HG02759 (cell line): Measurements from ENCODE around the gene GNAO1.

Source experiments
- ATAC-seq: cut with Tn5 transposase; IDR thresholded peaks from one replicate; pipeline ENCODE4 v1.9.1; 2021; ENCODE audit warnings: mild to moderate bottlenecking, moderate library complexity; ENCODE audit not compliant: unreplicated experiment

The GNAO1 gene

DNA sequence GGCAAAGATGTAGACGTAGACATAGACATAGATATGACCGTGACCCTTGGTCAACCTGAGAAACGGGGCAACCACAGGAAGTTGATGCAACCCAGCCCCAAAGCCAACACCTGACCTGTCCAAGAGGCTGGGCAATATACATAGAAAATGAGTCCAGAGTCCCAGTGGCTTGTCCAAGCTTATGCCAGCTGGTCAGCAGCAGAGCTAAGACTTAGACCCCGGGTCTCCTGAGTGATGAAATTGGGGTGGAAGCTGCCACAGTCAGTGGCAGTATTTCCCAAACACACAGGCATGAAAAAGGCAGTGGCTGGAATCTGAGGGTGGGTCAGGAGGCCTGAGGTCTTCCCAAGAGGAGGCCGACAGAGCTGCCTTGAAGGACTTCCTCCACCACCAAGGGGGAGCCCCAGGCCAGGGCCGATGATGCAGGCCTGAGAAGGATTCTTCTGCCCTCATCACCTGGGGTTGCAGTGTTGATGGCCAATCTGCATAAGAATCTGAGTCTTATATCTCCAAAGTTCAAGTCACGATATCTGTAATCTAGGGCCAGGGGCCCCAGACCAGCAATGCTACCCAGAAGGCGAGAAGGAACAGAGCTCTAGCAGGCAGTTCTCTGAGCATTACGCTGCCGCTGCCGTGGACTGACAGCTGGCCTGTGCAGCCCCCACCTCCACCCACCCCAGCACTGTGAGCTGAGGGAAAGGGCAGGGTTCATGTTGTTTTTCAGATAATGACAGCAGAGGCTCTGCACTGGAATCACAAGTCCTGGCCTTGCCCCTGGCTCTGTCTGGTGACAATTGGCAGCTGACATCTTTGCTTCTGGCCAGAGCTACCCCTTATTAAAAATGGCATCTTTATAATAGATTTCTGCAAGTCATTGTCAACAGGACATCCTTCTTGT, 72.7 kb downstream of the GNAO1 start:
- no peak for ATAC-seq

DNA sequence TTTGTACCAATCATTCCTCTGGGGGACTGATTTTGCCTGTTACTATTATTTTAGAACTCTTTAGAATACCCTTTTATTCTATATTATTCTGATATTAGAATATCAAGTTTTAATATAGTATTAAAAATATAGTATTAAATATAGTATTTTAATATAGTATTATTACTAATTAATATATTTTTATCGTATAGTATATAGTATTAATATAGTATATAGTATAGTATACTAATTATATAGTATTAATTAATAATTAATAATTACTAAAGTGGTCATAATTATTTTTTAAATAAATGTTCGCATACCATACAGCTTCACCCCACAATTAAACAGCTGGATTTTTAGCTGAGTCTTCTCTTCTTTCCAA, 73.3 kb downstream of the GNAO1 start:
- no peak for ATAC-seq

DNA sequence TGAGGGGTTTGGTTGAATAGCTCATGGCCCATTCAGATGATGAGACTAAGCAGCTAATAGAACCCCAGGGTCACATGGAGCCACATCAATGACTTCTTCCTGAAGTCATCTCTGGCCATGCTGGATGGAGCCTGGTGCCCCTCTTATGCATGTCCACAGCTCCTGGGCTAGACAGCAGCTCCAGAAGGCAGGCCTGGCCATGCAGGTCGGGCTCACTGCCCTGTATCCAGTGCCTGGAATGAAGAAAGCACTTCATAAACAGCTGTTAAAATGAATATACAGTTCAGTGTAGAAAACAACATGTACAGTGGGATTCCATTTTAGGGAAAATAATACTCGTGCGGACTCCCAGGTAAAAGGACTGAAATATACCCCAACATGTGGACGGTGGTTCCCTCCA, 73.9 kb downstream of the GNAO1 start:
- no peak for ATAC-seq

DNA sequence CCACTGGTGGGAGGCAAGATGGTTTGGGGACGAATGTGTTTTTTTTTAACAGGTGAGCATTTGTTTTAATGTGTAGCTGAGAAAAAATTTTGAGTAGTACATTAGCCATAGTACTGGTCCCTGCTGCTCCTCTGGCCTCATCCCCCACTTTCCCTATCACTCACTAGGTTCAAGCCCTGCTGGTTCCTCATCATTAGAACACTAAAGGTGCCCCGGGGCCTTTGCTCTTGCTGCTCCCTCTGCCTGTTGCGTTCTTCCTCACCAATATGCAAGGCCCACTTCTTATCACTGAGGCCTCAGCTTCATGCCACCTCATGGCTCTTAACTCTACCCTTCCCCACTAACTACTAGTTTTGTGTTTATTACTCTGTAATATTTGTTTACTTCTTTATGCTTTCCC, 74.5 kb downstream of the GNAO1 start:
- no peak for ATAC-seq

DNA sequence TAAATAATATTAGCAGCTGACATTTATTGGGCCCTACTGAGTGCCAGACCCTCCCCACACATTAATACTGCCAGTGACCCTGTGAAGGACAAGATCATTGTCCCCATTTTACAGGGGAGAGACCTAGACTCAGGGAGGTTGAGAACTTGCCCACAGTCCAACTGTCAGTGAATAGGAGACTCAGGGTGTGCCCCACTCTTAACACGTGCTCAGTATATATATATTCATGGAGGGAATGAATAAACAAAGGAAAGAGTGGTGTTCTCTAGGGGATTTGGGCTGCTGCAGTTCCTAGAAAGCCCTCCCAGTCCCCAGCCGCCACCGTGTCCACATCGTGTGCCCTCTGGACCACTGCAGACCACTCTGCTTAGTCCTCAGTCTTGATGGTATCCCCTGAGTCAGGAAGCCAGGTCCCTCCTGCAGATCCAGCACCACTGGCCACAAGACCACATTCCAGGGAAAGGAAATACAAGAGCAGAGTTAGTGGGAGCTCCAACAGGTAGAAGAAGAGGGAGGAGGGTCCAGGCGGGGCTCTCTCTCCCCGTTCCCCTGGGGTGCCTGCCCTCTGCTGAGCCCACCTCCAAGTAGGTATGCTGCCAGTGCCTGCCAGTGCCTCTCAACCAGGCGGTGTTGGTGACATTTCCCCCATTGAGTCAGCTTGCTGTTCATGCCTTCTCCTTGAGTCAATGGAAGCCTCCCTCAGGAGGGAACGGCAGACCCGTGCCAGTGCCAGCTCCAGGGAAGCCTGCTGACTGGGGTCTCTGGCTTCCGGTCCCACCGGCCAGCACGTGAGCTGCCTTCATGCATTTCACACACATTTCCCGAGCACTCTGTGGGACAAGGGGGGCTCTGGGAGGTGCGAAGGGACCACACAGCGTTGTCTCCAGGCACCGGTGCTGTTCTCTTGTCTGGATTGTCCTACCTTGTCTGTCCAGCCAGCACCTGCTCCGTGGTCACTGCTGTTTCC, 75.6 kb downstream of the GNAO1 start:
- no peak for ATAC-seq

DNA sequence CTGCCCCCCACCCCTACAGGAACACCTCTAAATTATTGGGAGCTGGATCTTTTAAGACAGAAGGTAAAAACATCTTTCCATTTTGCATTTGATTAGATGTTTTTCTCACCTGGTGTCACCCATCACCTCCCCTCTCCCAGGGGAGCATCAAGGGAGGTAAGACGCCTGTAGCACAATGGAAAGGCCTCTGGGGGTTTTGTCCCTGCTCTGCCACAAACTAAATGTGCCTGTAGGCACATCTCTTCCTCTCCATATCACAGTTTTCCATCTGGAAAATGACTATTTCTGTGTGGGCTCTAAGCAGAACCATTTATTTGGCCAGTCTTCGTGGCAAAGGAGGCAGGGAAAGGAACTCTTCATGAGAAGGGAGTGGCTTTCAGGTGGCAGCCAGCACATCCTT, 76.6 kb downstream of the GNAO1 start:
- no peak for ATAC-seq

DNA sequence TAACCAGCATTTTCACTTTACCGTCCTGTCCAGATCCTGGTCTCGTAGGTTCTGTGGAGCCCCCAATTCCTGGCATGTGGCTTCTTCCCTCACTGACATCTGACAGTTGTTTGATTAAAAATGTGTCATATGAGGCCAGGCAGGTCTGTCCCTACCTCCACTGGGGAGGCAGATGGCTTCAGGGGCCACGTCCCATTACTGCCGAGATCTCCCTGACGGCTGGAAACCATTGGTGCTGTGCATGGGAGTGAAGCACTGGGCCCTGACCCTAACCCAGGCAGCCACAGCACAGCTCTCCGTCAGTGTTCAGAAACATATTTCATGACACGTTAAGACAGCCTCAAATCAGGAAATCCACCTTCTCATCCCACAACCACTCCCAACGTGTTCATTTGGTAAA, 77.5 kb downstream of the GNAO1 start:
- ATAC-seq: no peak

DNA sequence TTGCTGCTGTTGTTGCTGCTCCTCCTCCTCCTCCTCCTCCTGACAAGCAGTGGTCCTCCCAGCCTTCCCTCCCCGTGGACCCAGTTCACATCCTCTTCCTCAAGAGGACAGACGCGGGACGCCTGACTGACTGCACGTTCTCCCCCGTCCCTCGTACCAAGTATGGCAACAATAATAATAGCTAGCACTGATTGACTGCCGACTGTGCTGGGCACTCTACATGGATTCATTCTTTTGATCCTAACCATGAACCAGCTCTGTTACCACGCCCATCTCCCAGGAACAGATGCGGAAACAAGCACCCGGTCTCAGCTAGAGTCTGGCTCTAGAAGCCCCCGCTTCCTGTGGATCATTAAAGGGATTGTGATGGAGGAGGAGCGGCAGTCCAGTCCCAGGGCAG, 78.0 kb downstream of the GNAO1 start:
- ATAC-seq: no peak

DNA sequence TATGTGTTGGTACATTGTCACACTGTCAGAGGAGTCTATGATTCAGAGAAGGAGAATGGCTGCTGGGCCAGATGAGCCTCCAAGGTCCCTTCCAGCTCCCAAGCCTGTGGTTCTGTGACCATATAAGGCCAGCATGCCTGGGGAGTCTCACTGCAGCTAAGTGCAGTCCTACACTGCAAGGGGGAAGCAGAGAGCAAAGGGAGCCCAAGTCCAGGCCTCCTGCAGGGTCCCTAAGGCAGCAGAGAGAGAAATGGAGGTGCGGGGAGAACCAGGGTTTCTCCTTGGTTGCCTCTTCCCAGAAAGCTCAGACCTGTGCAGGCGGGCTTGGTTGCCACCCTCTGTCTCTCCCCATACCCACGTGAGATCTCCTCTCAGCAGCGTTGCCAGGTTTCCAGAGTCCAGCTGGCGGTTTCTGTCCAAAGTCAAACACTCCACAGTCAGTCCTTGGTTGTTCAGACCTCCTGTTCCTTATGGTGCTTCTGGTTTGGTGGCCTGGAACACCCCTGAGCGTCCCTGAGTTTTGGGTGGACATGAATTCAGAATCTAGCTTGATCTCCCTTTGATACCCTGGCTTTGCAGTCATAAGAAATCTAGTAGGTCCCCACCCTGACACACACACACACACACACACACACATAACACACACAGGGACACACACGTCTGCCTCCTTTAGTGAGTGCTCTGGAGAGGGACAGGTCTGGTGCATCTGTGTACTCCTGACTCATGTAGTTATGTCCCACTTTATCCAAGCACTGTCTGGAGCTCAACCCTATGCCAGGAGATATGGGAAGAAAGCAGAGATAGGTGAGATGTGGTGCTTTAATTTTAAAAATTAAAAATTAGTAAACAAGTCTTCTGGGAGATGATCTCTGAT, 78.8 kb downstream of the GNAO1 start:
- no peak for ATAC-seq

DNA sequence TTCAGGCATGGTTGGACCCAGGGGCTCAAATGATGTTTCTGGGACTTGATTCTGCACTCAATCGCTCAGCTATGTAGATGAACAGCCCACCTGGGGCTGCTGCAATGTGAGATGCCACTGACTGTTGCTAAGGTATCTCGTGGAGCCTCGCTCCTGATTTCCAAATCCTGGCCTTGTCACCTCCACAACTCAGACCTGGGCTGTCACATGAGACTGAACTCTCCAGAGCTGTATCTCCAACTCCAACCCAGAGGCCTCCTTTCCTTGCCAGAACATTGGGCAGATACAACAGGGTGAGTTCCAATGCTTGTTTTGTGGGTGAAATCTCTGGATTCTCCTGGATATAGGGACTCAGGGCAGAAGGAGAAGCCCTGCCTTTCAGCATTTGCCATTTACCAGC, 79.5 kb downstream of the GNAO1 start:
- ATAC-seq: no peak

DNA sequence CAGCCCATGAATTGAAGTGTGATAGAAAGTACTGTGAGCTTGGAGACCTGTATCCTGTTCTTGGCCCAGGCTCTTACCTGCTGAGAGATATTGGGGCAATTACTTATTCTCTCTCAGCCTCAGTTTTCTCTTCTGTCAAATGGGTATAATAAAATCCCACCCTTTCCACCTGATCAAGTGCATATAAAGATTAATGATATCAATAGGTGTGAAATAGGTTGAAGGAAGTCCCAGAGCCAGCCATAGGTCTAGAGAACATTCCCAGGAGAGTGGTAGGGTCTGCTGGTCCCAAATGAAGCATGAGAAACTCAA, 81.2 kb downstream of the GNAO1 start:
- ATAC-seq: no peak

DNA sequence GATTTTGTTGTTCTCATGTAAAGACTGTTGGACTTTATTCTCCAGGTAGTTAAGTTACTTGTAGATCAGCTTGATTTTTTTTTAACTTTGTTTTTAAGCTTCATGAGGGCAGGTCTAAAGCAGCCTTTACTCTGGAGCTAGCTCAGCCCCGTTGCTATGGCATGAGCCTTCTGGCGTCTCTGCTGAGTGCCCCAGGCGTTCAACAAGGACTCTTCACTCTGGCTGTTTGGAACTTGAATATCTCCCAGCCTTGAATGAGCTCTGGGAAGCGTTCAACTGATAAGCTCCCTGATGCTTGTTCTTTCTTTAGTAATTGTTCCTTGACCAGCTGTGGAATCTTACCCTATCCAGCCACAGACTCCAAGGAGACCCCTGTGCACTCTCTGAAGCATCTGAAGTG, 82.3 kb downstream of the GNAO1 start:
- no peak for ATAC-seq

DNA sequence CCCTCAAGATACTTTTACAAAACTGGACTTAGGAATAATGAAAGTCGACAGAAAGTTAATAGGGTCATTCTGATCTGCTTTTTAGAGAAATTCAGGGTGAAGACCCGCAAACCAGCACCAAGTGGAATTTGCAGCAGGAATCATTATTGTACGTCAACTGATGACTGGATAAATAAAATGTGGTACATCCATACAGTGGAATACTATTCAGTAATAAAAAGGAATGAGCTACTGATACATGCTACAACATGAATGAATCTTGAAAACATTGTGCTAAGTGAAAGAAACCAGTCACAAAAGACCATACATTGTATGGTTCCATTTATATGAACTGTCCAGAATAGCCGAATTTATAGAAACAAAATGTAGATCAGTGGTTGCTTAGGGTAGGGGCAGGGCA, 83.1 kb downstream of the GNAO1 start:
- no peak for ATAC-seq

DNA sequence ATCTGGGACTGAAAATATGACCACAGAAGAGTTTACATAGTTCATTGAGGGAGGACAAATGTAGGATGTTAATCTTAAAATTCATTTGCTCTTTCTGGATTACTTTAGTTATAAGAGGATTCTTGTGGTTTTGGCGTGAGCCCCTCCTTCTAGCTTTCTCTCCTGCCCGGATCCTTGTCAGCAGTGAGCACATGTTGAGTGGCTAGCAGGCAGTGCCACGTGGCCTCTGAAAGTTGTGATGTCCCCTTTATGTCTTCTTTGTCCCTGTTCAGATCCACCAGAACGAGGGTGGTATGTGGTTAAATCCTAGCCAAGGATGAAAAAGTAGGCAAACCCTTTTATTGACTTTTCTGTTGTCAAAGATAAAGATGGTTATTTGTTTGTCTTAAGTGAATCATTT, 83.8 kb downstream of the GNAO1 start:
- ATAC-seq: no peak

DNA sequence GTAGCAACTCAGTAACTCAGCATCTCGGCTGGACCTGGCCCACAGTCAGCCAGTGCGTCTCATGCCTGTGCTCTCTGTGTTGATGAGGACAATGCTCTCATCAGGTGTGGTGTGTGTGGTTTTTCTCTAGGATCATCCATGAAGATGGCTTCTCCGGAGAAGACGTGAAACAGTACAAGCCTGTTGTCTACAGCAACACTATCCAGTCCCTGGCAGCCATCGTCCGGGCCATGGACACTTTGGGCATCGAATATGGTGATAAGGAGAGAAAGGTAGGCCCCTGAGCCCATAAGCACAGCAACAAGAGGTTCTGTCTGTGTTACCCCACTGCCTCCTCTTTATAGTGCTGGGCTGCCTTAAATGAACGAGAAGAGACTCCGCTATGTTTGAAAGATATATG, 84.5 kb downstream of the GNAO1 start:
- no peak for ATAC-seq

DNA sequence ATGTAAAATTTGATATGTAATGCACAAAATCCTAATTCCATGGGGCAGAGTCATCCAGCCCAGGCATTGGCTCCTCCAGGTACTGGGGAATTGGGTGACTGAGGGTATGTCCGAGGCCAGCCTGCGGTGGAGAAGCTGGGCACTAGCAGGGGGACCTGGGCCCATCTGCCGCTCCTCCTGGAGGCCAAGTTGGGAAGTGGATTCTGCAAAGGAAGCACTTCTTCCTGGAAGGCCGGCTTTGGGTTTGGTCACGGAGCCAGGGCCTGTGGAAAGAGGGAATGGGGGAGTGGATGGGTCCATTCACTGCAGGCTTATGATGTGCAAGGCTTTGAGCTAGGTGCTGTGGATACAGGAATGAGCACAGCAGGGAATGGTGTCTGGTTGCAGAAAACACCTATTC, 85.8 kb downstream of the GNAO1 start:
- no peak for ATAC-seq

DNA sequence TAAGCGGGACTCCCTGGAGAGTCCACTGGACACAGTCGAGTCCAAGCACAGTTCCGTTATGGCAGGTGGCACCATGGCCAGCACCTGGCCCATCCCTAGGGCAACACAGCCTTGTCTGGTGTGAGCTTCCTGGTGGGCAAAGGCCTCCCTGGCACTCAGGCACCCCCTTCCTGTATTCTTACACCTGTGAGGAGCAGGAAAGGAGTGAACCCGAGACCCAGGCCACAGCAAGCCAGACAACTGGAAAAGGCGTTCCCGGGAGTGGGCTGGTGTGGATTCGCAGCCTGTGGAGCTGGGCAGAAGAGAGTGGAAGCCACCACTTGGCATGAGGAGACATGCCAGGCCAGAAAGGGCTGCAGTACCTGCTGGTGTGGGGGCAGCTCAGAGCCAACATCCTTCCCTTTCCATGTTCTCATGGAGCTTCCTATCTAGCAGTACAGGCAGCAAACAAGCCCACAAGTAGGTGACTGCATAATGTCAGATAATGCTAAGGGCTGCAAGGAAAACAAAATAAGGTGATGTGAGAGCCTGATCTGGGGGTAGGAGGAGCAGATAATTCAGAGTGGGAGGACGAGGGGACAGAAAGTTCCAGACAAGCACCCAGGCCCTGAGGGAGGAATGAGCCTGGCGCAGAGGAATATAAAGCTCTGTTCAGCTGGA, 87.0 kb downstream of the GNAO1 start:
- ATAC-seq: no peak

DNA sequence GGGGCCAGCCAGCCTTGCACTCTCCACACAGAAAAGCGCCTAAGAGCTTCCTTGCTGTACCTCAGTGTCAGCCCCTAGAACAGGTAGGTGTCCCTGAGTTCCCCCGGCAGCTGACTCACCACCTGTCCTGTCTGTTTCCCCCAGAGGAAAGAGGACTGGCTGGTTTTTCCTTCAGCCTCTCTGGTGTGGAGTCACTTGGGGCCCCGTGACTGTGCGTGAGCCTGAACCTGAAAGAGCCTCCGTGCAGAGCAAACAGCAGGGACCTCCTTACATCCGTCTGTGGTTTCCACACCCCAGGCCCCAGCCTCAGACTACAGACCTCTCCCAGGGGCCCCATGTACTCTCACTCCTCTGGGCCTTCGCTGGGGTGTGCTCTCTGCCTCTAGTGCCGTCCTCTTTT, 87.8 kb downstream of the GNAO1 start:
- ATAC-seq: no peak

DNA sequence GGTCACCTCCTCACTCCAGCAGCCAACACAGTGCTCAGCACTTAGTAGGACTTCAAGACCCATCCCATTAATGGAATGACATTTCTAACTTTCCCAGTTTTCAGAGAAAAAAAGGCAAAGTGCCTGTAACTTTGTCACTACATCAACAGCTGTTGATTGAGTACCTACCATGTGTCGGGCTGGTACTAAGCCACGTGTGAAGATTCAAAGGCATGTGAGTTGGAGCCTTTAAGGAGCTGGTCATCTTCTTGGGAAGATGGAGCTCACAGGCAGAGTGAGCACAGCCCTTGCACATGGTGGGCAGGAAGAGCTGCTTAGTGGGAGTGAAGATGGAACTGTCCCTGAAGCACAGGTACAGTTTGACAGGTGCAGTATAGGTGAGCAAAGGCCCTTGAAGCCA, 88.6 kb downstream of the GNAO1 start:
- no peak for ATAC-seq

DNA sequence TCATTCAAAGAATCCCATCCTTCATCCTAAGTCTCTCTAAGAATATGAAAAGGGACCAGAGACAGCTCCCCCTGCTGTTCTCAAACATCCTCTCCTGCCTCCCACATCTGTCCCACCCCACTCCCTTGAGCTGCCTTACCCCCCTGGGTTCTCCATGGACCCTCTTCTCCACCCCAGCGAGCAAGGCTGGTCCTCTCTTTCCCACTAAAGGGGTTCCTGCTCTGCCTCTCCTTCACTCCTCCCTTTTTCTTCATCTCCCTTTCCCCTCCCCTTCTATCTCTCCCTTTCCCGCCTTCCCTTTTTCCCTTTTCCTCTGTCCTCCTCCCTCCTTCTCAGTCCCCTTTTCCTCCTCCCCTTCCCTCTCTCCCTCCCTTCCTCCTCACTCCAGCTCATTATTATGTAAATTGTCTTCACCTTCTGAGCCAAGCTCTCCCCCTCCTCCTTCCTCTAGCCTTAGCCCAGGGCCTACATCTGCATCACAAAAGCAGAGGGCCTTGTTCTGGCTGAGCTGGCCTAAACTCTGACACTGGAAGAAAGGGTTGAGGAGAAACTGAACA, 90.0 kb downstream of the GNAO1 start:
- ATAC-seq: no peak
